Testis (tissue), 3 donors: ENCODE measurements around the gene IL13RA1. TPM values are rescaled to one million over a fixed set of nuclear protein-coding genes. Genes with fewer than 3 reads are reported as not detected.

Experiments used
- DNase-seq: peaks from one replicate; pipeline ENCODE4 v3.0.0-alpha.2; 2019
- H3K27ac ChIP-seq, 2 donors: fragments of 200-600 bp; sonication (generic); one replicate each; pipeline ENCODE4 v1.5.1; 2019
- H3K27me3 ChIP-seq: fragments of 200-600 bp; sonication (generic); one replicate; pipeline ENCODE4 v1.5.1; 2019
- H3K36me3 ChIP-seq: fragments of 200-600 bp; sonication (generic); one replicate; pipeline ENCODE4 v1.5.1; 2017; ENCODE audit warnings: low read depth; ENCODE audit errors: missing control alignments
- H3K4me1 ChIP-seq: fragments of 200-600 bp; sonication (generic); one replicate; pipeline ENCODE4 v1.5.1; 2019
- H3K4me3 ChIP-seq, 2 donors: fragments of 200-600 bp; sonication (generic); one replicate each; pipeline ENCODE4 v1.5.1; 2017 to 2019
- H3K9me3 ChIP-seq: fragments of 200-600 bp; sonication (generic); one replicate; pipeline ENCODE4 v1.5.1; 2017
- POLR2A ChIP-seq: fragments of 450-650 bp; IDR thresholded peaks from one replicate; pipeline ENCODE4 v1.6.1; 2017; ENCODE audit warnings: antibody characterized with exemption, mild to moderate bottlenecking, moderate library complexity
- WGBS, 2 donors: methylation state at CpG; one replicate each; pipeline ENCODE4 v1.1.5; 2018; 5-methylcytosine and 5-hydroxymethylcytosine counted together
- intact Hi-C: fragments of 100-400 bp; cut with DNase I; formaldehyde crosslinking; loops from one replicate; pipeline ENCODE4 v1.15.1; 2023; ENCODE audit warnings: low total_unique reads
- polyA plus RNA-seq: library from polyadenylated mRNA; stranded (reverse); fragments of 350-450 nt; fragmentation: Illumina TruSeq; extraction: RNeasy Lipid Tissue Mini Kit (QIAGEN cat#74804); gene quantifications from one replicate; pipeline ENCODE4 v1.2.3, GENCODE V29; 2014; ENCODE audit warnings: low read depth, low replicate concordance; ENCODE audit not compliant: insufficient read depth
- total RNA-seq, 2 donors: library from RNA; depleted of rRNA; stranded (reverse); fragments of >200 nt; gene quantifications; one replicate each; pipeline ENCODE4 v1.2.3, GENCODE V29; 2016
- TF ChIP-seq, protein P1 (sequence below), 3 experiments: fragments of 450-650 bp in 2 of 3; fragments of 200-600 bp in 1 of 3; sonication (generic) in 1 of 3; IDR thresholded peaks; one replicate each; pipeline ENCODE4 v1.5.1; 2016 to 2019; ENCODE audit warnings: antibody characterized with exemption in 3 of 3, mild to moderate bottlenecking in 2 of 3, moderate library complexity in 1 of 3

The IL13RA1 gene
- total and polyA plus RNA-seq, 3 donors from 2014 or later = 28.8 to 37.4 (median 30.7) TPM

DNA sequence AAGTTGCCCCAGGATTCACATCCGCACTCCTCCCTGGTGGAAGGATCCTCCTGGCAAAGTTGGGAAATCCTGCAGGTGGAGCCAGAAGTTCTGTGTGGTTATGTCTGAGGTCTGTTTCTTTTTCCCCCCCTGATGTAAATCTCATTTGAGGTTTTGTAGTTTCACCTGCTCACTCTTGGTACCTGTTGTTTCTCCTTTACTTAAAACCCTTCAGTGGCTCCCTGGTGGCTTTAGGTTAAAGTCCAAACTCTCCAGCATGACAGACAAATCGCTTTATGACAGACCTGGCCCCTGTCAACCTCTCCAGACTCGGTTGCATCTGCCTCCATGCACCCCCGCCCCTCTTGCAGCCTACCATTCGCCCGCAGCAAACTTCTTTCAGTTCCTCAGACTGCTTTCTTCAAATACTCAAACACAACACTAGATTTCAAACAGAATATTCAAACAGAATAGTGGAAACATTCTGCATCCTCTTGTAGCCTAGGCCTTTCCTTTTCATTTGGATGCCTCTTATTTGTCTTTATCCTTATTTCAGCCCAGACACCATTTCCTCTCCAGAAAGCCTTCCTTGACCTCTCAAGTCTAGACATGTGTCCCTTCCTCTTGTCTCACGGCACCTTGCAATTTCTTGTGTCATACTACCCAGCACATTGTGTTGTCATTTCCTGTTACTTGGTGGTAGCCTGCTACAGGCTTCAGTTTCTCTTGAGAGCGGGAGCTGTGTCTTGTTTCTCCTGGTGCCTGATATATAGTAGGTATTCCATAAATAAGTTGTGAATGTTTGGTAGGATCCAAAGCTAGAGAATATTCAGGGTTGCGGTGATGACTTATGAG lies 24.8 kb downstream of the IL13RA1 start:
- Histone ChIP-seq H3K4me1 (no peaks in the 10 kb centered on the region), H3K36me3 (no peaks in the 10 kb centered on the region), H3K9me3 (no peaks in the 10 kb centered on the region), H3K4me3 (no peak overlapping the region), H3K27me3 (no peaks in the 10 kb centered on the region), H3K27ac (no peak overlapping the region)
- DNase-seq = no peak
- WGBS, 2 donors = 90 to 92% methylated on average over 9 of the region's 9 CpGs
- intact Hi-C loops = no loop called here
- no peak for TF ChIP-seq POLR2A
- TF ChIP-seq, protein P1, sequence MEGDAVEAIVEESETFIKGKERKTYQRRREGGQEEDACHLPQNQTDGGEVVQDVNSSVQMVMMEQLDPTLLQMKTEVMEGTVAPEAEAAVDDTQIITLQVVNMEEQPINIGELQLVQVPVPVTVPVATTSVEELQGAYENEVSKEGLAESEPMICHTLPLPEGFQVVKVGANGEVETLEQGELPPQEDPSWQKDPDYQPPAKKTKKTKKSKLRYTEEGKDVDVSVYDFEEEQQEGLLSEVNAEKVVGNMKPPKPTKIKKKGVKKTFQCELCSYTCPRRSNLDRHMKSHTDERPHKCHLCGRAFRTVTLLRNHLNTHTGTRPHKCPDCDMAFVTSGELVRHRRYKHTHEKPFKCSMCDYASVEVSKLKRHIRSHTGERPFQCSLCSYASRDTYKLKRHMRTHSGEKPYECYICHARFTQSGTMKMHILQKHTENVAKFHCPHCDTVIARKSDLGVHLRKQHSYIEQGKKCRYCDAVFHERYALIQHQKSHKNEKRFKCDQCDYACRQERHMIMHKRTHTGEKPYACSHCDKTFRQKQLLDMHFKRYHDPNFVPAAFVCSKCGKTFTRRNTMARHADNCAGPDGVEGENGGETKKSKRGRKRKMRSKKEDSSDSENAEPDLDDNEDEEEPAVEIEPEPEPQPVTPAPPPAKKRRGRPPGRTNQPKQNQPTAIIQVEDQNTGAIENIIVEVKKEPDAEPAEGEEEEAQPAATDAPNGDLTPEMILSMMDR (IDR thresholded peaks at IDR 0.05) = no peak

DNA sequence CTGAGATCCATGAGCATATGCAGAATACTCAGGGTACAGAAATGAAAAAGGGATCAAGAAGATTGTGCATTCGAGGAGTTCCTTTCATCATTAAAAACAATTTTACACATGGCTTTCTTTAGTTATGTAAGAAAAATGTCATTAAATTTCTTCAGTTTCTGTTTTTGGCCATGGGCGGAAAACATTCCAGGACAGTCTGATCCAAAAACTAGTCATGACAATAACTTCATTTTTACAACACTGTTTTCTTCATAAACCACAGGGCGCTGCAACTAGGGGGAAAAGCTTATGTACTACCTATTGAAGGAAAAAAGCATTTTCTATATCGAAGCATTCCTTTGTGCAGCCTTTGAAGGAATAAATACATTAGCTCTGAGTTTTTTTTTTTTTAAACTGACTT lies 28.2 kb downstream of the IL13RA1 start:
- no peaks in the 10 kb centered on the region for H3K36me3 ChIP-seq
- no peaks in the 10 kb centered on the region for H3K4me1 ChIP-seq
- no peak overlapping the region for H3K27ac ChIP-seq
- H3K27me3 ChIP-seq = no peaks in the 10 kb centered on the region
- H3K4me3 ChIP-seq = no peak overlapping the region
- no peak for TF ChIP-seq POLR2A
- TF ChIP-seq, protein P1 (IDR thresholded peaks at IDR 0.05) = no peak
- DNase-seq = no peak
- intact Hi-C loops = no loop called here
- H3K9me3 ChIP-seq = no peaks in the 10 kb centered on the region
- 53 to 60% methylated on average over 4 of the region's 4 CpGs for WGBS, 2 donors

DNA sequence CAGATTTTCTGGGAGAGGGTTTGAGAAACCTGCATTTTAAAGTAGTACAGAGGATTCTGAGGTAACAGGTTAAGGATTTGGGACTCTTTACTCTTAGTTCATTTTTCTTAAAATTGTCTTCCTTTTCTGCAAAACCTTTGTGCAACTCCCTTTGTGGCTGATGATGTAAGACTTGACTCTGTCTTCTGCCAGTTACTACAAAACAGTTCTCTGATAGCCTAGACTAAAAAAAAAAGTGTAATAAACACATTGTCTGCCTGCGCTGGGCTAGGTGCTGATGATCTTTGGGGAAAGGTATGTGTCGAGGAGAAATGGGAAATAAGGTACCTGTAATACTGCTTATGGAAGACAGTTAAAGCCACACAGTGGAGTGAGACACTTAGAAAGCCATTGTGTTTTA lies 28.7 kb downstream of the IL13RA1 start:
- intact Hi-C loops = no loop called here
- Histone ChIP-seq H3K27ac (no peak overlapping the region), H3K27me3 (no peaks in the 10 kb centered on the region), H3K4me3 (no peak overlapping the region), H3K36me3 (no peaks in the 10 kb centered on the region), H3K9me3 (no peaks in the 10 kb centered on the region), H3K4me1 (no peaks in the 10 kb centered on the region)
- 86 to 100% methylated on average over 2 of the region's 2 CpGs for WGBS, 2 donors
- TF ChIP-seq, protein P1 (IDR thresholded peaks at IDR 0.05) = no peak
- TF ChIP-seq POLR2A = no peak
- no peak for DNase-seq

DNA sequence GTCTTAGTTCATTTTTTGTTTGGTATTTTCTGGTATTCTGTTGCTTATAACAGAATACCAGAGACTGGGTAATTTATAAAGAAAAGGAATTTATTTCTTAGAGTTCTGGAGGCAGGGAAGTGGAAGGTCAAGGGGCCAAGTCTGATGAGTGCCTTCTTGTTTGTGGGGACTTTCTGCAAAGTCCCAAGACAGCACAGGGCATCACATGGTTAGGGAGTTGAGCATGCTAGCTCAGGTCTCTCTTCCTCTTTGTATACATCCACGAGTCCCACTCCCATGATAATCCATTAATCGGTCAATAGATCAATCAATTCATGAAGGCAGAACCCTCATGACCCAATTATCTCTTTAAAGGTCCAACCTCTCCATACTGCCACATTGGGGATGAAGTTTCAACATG lies 31.1 kb downstream of the IL13RA1 start:
- no peak overlapping the region for H3K27ac ChIP-seq
- H3K9me3 ChIP-seq = no peaks in the 10 kb centered on the region
- no peaks in the 10 kb centered on the region for H3K4me1 ChIP-seq
- WGBS, 2 donors = 75 to 81% methylated on average over 2 of the region's 2 CpGs
- no peaks in the 10 kb centered on the region for H3K36me3 ChIP-seq
- no peak for DNase-seq
- TF ChIP-seq POLR2A = no peak
- TF ChIP-seq, protein P1 (IDR thresholded peaks at IDR 0.05) = no peak
- no peaks in the 10 kb centered on the region for H3K27me3 ChIP-seq
- H3K4me3 ChIP-seq = no peak overlapping the region
- intact Hi-C loops = no loop called here

DNA sequence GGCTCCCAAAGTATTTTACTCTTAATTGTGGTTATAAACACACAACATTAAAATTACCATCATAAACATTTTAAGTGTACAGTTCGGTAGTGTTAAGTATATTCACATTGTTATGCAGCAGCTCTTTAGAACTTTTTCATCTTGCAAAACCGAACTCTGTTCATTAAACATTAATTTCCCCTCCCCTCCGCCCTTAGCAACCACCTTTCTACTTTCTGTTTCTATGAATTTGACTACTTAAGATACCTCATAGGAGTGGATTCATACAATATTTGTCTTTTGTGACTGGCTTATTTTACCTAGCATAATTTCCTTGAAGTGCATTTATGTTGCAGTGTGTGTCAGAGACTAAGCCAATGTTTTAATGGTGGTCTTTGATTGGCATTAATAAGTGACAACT lies 32.6 kb downstream of the IL13RA1 start:
- no peaks in the 10 kb centered on the region for H3K9me3 ChIP-seq
- H3K4me1 ChIP-seq = no peaks in the 10 kb centered on the region
- intact Hi-C loops = no loop called here
- no peak for DNase-seq
- H3K27me3 ChIP-seq = no peaks in the 10 kb centered on the region
- no peak overlapping the region for H3K4me3 ChIP-seq
- H3K27ac ChIP-seq = no peak overlapping the region
- no peaks in the 10 kb centered on the region for H3K36me3 ChIP-seq
- WGBS, 2 donors = 92 to 96% methylated on average over 3 of the region's 3 CpGs
- TF ChIP-seq POLR2A = no peak
- TF ChIP-seq, protein P1 (IDR thresholded peaks at IDR 0.05) = no peak
